Skeletal muscle satellite cell (primary cell): Measurements from ENCODE around the gene BTBD9.
A peak's percentile ranks its signal among the peaks of the same experiment; 100 is the strongest.

Source experiments
- H3K27me3 ChIP-seq: 2 replicates; pipeline ENCODE4 v1.7.0; 2013; ENCODE audit warnings: low read length; ENCODE audit not compliant: control insufficient read depth, insufficient read depth
- H3K36me3 ChIP-seq: 2 replicates; pipeline ENCODE4 v1.7.0; 2013; ENCODE audit warnings: mild to moderate bottlenecking, control low read depth, low read length; ENCODE audit not compliant: insufficient read depth
- H3K4me1 ChIP-seq: 2 replicates; pipeline ENCODE4 v1.7.0; 2013; ENCODE audit warnings: low read length; ENCODE audit not compliant: control insufficient read depth, insufficient read depth
- H3K4me2 ChIP-seq: 2 replicates; pipeline ENCODE4 v1.7.0; 2013; ENCODE audit warnings: mild to moderate bottlenecking, low read length
- H3K4me3 ChIP-seq: 2 replicates; pipeline ENCODE4 v1.7.0; 2013; ENCODE audit warnings: low read length
- H3K9ac ChIP-seq: 2 replicates; pipeline ENCODE4 v1.7.0; 2013; ENCODE audit warnings: mild to moderate bottlenecking, low read depth, low read length, moderate library complexity
- H3K9me3 ChIP-seq: replicated peaks from 2 replicates; pipeline ENCODE4 v1.7.0; 2013; ENCODE audit warnings: mild to moderate bottlenecking, control low read depth, low read length

The BTBD9 gene

DNA sequence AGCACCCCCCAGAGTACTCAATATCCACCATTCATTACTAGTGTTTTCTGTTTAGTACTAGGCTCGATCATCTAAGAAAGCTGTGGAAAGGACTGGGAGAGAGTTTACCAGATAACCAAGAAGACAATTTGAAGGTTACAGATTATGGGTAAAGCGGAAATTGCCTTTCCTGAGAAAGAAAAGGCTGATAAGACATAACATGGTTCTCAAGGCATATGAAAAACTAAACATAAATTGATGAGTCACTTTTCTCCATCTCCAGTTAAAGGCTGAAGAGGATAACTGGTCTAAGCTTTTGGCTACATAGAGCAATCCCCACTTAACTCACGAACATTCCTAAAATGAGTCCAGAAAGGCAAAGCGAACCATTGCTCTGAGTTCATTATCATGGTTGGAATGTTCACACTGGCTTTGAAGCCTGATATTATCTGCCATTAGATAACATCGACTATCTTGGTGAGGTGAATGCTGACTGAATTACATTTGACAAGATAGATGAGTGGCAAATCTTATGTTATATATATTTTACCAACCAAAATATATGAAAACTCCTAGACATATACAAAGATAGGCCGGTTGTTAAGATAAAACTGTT lies 65.8 kb downstream of the BTBD9 start:
- no peak overlapping the region for H3K4me3 ChIP-seq
- peaks cover under 1% of the 10 kb centered on the region for H3K4me1 ChIP-seq
- no peak overlapping the region for H3K9ac ChIP-seq
- H3K27me3 ChIP-seq: no peaks in the 10 kb centered on the region
- no peaks in the 10 kb centered on the region for H3K36me3 ChIP-seq
- H3K4me2 ChIP-seq: no peak overlapping the region
- no peaks in the 10 kb centered on the region for H3K9me3 ChIP-seq

DNA sequence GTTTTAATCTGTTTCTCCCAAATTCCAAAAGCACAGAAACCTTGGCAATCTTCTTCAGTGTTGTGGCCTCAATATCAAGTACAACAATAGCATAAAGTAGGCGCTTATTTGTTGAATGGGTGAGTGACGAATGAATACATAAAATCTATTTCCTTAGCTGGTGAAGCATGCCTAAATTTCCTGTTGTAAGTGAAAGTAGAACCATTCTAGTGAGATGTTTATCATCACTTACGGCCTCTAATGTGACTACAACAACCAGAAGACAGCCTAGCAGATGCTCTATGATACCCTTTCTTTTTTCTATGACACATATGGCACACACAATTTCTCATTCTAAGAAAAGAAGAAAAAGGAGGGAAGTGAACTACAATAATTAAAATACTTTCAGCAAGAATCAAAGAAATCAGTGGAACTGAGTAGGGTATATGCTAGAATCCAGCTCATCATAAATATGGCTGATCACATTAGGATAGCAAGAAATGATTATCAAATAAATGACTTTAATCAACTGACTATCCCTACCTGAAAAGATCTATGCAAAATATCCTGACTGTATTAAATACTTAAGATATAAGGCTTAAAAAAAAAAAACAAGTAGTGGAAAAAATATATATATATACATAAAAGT lies 67.4 kb downstream of the BTBD9 start:
- Histone ChIP-seq H3K27me3 (no peaks in the 10 kb centered on the region), H3K9ac (no peak overlapping the region), H3K9me3 (no peaks in the 10 kb centered on the region), H3K4me2 (no peak overlapping the region), H3K4me3 (no peak overlapping the region), H3K36me3 (no peaks in the 10 kb centered on the region), H3K4me1 (peaks cover 2% of the 10 kb centered on the region)

DNA sequence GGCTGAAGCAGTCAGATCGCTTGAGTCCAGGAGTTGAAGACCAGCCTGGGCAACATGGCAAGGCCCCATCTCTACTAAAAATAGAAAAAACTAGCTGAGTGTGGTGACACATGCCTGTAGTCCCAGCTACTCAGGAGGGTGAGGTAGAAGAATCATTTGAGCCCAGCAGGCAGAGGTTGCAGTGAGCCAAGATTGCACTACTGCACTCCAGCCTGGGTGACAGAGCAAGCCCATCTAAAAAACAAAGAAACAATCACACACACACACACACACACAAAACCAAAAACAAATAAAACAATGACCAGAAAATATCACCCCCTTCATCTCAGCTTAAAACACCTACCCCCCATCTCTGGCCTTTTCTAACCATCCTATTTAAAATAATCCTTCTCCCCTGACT lies 68.0 kb downstream of the BTBD9 start:
- Histone ChIP-seq H3K9me3 (no peaks in the 10 kb centered on the region), H3K4me3 (no peak overlapping the region), H3K27me3 (no peaks in the 10 kb centered on the region), H3K9ac (no peak overlapping the region), H3K4me1 (peaks cover 7% of the 10 kb centered on the region), H3K4me2 (no peak overlapping the region), H3K36me3 (no peaks in the 10 kb centered on the region)

DNA sequence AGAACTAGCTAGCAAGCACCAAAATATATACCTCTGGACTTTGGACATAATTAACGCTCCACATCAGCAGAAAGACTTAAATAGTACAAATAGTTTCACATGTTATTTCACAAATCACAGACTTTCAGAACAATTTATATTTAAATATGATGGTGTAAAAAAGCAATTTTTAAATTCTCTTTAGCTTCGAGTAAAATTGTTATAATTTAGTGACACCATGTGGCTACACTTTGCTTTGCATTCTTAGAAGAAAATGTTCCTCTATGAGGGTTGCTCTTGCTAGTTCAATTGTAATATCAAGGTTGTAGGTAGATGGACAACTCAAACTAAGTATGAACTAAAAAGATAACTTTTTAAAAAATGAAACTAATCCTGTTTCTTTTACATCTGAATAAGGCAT lies 69.0 kb downstream of the BTBD9 start:
- H3K9me3 ChIP-seq: no peaks in the 10 kb centered on the region
- H3K9ac ChIP-seq: no peak overlapping the region
- no peaks in the 10 kb centered on the region for H3K27me3 ChIP-seq
- no peak overlapping the region for H3K4me3 ChIP-seq
- peaks cover 14% of the 10 kb centered on the region for H3K4me1 ChIP-seq
- no peaks in the 10 kb centered on the region for H3K36me3 ChIP-seq
- no peak overlapping the region for H3K4me2 ChIP-seq

DNA sequence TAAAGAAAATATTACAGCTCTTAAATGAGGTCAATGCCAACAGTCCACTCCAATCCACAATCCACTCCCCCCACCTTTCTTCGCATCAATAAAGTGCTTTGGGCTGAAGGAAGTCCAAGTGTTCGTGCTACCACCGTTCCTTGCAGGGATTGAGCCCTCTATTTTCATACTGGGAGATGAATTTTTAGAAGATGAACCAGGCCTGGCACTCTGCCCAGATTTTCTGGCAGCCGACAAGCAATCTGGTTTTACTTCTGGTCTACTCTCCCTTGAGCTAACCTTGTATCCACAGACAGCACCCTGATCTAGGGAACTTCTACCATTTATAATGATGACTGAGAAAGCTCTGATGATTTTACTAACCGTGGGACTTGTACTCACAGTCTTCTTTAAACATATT lies 72.3 kb downstream of the BTBD9 start:
- Histone ChIP-seq H3K27me3 (no peaks in the 10 kb centered on the region), H3K4me3 (no peak overlapping the region), H3K9ac (no peak overlapping the region), H3K4me2 (no peak overlapping the region), H3K9me3 (no peaks in the 10 kb centered on the region), H3K36me3 (no peaks in the 10 kb centered on the region), H3K4me1 (peaks cover 14% of the 10 kb centered on the region)

DNA sequence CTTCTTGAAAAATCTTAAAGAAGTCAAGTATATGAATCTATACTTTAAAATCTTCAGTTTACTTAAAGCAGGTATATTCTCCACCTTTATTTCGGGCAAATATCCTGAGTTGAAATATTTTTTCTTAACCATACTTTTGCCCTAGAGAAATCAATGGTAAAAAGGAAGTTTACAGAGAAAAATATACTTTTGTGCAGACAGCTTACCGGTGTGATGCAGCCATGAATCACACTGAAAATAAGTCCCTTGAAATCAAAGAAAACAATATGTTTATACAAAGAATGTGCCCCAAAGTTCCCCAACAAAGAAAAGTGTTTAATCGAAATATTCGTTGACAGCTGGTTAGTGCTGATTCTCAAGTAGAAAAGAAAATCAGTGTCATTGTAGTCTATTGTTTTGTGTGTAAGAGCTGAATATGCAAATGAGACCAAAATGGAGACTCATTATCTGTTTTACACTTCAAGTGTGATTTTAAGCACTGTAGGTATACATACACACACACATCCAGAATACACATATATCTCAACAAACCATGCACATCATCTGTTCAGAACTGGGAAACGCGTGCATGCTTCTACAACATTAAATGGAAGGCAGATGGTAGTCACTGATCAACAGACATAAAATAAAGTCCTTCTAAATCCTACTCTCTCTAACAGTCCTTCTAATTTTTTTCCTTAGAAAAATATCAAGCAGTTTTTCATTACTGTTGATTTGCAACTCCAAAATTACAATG lies 73.3 kb downstream of the BTBD9 start:
- Histone ChIP-seq H3K9ac (no peak overlapping the region), H3K4me3 (no peak overlapping the region), H3K4me1 (peaks cover 14% of the 10 kb centered on the region), H3K27me3 (no peaks in the 10 kb centered on the region), H3K4me2 (no peak overlapping the region), H3K36me3 (no peaks in the 10 kb centered on the region), H3K9me3 (no peaks in the 10 kb centered on the region)

DNA sequence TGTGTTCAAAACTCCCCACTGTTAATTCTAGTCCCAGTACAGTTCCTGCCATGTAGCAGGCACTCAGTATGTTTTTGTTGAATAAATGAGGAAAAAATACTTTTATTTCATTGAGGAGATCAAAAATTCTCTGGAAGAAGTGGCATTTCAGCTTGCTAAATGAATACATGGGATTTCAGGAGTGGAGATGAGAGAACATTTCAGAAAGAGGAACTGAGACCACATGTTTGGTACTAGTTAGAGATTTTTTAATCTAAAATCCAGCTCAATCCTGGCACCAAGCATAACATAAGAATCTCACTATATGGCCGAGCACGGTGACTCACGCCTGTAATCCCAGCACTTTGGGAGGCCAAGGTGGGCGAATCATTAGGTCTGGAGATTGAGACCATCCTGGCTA lies 75.4 kb downstream of the BTBD9 start:
- Histone ChIP-seq H3K9me3 (no peaks in the 10 kb centered on the region), H3K36me3 (no peaks in the 10 kb centered on the region), H3K4me3 (no peak overlapping the region), H3K4me1 (peaks cover 14% of the 10 kb centered on the region), H3K4me2 (no peak overlapping the region), H3K27me3 (no peaks in the 10 kb centered on the region), H3K9ac (no peak overlapping the region)

DNA sequence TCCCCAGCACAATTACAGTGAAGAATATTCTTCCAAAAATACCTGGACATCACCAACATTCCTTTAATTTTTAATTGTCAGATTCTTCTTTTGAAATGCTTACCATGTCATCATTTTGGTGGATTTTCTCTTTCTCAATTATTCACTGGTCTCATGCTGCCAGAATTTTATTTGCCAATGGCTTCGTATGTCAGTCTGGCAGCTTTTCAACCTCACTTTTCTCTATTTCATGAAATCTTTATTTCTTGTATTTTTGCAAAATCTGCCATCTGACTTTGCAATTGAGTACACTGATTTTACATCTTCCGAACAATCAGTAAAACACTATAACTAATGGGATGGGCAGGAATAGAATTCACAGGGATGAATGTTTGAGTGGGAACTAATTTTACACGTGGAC lies 84.1 kb downstream of the BTBD9 start:
- no peak overlapping the region for H3K4me2 ChIP-seq
- H3K9ac ChIP-seq: no peak overlapping the region
- H3K4me1 ChIP-seq: peaks cover 11% of the 10 kb centered on the region
- no peaks in the 10 kb centered on the region for H3K9me3 ChIP-seq
- H3K27me3 ChIP-seq: no peaks in the 10 kb centered on the region
- no peak overlapping the region for H3K4me3 ChIP-seq
- no peaks in the 10 kb centered on the region for H3K36me3 ChIP-seq

DNA sequence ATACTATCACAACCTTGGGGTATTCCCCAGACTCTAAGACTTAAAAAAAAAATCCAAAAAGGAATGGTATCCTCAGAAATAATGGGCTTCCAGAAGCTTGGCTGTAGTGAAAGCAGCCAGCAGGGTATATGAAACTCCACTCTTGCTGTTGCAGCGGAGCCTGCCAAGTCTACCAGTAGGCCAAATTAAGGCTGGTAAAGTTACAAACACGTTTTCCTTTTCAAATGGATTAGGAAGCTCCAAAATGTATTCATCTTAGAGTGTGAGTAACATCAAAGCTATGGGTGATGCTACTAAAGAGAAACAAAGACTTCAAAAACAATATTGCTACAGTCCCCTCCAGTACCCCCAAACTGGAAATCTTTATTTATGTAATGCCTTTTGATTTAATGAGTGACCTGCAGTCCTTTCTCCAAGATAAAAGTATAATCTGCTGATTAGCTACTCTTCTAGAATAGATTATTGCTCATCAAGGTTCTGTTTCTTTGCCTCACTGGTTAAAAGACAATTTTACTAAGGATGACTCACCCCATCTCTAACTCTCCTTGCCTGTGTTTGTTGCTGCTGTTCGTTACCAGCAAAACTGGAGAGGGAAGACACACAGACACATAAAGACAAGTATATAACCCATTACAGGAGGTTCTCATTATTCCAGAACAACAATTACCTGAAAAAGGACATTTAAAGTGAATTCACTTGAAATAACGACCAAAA lies 84.9 kb downstream of the BTBD9 start:
- H3K27me3 ChIP-seq: no peaks in the 10 kb centered on the region
- no peak overlapping the region for H3K4me3 ChIP-seq
- H3K36me3 ChIP-seq: no peaks in the 10 kb centered on the region
- H3K4me2 ChIP-seq: peak overlapping the region; percentile 12
- H3K9ac ChIP-seq: no peak overlapping the region
- H3K4me1 ChIP-seq: peaks cover 11% of the 10 kb centered on the region
- no peaks in the 10 kb centered on the region for H3K9me3 ChIP-seq

DNA sequence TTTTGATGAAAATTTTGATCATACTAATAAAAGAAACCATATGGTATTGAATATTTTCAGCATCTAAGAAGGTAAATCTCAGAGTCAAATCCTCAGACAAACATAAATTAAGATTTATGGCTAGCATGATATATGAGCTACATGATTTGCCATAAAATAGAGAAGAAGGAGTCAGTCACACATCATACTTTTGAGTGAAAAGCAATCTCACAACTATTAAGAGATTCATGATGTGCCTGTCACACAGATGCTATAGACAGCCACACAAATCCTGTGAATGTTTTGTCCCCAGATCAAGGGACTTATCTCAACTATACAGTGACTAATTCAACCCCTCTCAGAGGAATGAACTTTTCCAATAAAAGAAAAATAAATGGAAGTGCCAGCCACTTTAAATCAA lies 85.7 kb downstream of the BTBD9 start:
- Histone ChIP-seq H3K9ac (no peak overlapping the region), H3K4me3 (no peak overlapping the region), H3K27me3 (no peaks in the 10 kb centered on the region), H3K9me3 (no peaks in the 10 kb centered on the region), H3K4me2 (no peak overlapping the region), H3K4me1 (peaks cover 11% of the 10 kb centered on the region), H3K36me3 (no peaks in the 10 kb centered on the region)

DNA sequence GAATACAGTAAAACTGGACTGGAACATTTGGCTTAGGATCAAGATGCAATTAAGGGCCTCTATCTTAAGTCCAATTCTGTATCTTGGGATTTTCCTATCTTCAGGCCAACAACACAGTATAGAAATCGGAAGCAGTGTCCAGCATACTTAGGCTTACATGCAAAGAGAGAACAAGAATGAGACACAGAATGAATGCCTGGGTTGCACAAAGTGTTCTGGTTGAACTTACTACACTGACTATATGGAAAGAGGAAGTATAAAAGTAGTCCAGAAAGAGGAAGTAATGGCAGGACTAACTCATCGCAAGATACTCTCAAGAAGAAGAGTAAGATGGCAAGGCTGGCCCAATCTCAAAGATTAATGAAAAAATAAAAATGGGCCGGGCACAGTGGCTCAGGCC lies 87.6 kb downstream of the BTBD9 start:
- Histone ChIP-seq H3K27me3 (no peaks in the 10 kb centered on the region), H3K4me1 (peaks cover 11% of the 10 kb centered on the region), H3K4me2 (no peak overlapping the region), H3K9ac (no peak overlapping the region), H3K4me3 (no peak overlapping the region), H3K36me3 (no peaks in the 10 kb centered on the region), H3K9me3 (no peaks in the 10 kb centered on the region)
